HG03097 (cell line): ENCODE results near the gene C1orf21.
"Not testable (repeated sequence)": the region's sequence is repeated elsewhere in the genome, so short reads cannot be mapped to it uniquely, and the experiment has no call there.

Experiments
- ATAC-seq: cut with Tn5 transposase; IDR thresholded peaks from one replicate; pipeline ENCODE4 v1.9.1; 2021; ENCODE audit not compliant: unreplicated experiment, low FRiP score

The C1orf21 gene, protein sequence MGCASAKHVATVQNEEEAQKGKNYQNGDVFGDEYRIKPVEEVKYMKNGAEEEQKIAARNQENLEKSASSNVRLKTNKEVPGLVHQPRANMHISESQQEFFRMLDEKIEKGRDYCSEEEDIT

DNA sequence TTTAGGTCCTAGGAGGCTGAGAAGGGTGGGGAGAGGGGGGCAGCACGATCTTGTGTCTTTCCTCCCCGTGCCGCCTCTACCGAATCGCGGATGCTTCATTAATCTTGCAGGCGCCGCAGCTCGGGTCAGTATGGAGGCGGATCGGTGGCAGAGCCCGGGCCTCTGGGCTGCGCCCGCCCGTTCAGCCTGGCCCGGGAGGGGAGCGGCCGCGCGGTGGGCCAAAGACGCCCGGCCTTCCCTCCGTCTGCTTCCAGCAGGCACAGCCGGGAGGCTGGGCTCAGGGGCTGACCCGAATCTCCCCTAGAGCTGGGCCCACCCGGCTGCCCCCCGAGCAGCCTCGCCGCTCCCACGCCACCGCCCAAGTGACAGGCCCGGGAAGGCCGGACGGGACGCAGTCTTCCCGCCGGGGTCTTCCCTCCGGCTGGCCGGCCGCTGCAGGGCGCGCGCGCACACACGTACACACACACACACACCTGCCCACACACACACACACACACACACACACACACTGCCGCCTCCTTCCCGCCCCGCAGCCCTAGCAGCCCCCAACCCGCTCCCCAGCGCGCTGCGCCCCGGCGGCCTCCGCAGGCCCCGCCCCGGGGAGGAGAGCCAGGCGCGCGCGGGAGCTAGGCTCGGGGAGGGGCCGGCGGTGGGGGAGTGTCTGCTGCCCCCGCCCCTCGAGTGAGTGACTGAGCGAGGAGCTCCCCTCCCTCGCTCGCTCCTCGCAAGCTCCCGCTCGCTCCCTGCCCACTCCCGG is at the start of gene C1orf21:
Gene C1orf21 (plus strand): TSS at position 718 of the 757 bp plus-strand sequence. CDS start 90,481 bp downstream, outside the sequence.
- peak; percentile 69 for ATAC-seq

DNA sequence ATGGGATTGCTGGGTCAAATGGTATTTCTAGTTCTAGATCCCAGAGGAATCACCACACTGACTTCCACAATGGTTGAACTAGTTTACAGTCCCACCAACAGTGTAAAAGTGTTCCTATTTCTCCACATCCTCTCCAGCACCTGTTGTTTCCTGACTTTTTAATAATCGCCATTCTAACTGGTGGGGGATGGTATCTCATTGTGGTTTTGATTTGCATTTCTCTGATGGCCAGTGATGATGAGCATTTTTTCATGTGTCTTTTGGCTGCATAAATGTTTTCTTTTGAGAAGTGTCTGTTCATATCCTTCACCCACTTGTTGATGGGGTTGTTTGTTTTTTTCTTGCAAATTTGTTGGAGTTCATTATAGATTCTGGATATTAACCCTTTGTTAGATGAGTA is 49.0 kb upstream of the C1orf21 start:
- not testable (repeated sequence) for ATAC-seq

DNA sequence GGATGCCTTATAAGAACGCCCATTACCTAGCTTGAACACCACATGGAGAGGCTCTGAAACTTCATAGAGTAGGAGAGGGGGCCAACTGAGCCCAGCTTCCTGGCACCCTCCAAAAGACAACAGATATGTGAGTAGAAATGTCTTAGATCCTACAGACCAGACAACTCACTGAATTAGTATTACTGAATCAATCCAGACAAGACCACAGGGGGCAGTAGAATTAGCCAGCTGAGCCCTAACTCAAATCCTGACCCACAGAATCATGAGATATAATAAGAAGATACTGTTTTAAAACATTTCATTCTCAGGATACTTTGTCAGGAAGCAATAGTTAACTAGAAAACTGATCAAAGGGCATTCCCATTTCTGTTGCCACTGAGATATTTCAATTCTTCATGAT is 45.8 kb upstream of the C1orf21 start:
- no peak for ATAC-seq

DNA sequence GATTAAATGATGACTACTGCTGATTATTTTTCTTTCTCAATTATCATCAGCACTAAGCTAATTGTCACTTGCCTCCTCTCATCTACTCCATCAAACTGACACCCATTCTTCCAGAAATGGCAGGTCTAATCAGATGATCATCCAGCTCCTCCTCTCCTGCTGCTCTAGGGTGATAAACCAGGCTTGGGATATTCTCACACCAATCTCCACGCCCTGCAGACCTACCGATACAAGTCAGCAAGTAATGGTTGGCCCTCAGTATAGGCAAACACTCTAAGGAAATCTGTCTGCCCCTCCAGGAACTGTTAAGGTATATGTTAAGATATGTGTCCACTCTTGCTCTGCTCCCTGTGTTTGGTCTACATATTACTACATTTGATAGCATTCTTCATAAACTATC is 36.3 kb upstream of the C1orf21 start:
- no peak for ATAC-seq

DNA sequence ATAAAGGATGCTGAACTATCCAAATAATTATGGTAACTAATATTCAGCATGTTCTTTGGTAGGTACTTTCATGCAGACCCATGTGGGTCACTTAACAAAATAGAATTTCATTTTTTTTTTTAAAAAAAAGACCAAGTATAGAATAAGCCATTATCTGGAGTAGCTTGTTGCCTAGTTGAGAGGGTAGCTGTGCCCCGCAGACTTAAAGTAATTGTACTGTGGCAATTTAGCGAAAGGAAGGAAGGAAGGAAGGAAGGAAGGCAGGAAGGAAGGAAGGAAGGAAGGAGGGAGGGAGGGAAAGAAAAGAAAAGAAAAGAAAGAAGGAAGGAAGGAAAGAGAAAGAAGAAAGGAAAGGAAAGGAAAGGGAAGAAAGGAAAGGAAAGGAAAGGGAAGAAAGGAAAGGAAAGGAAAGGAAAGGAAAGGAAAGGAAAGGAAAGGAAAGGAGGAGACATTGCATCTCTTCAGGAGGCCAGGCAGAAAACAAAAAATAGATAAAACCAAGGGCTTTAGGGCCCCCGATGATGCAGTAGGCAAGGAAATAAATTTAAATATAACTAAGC is 35.3 kb upstream of the C1orf21 start:
- ATAC-seq, result no peak

DNA sequence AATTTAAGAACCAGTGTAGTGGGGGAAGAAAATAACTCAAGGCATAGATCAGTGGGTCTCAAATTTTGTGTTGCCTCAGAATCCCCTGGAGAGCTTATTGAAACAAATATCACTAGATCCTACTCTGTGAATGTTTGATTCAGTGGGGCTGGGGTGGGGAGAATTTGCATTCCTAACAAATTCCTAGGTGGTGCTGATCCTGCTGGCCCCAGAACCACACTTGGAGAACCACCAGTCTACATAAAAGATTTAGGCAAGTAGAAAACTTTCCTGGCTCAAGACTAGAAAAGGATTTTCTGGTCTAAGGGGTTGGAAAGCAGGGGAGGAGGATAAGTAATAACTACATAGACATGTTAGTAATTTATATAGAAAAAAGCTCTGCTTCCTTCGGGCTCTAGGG is 34.1 kb upstream of the C1orf21 start:
- ATAC-seq, result no peak

DNA sequence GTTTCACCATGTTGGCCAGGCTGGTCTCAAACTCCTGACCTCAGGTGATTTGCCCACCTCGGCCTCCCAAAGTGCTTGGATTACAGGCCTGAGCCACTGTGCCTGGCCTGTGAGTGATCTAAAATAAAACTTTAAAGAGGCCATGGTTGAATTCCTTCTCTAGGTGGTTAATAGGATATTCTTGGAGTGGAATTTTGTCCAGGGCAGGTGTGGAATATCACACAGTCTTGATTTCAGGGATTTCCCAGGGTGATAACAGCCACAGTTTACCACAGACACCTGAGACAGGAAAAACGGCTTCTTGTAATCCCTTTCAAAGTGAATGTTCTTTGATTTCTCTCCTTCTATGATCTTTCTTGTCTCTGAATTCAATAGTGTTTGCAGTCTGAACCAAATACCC is 32.1 kb upstream of the C1orf21 start:
- no peak for ATAC-seq

DNA sequence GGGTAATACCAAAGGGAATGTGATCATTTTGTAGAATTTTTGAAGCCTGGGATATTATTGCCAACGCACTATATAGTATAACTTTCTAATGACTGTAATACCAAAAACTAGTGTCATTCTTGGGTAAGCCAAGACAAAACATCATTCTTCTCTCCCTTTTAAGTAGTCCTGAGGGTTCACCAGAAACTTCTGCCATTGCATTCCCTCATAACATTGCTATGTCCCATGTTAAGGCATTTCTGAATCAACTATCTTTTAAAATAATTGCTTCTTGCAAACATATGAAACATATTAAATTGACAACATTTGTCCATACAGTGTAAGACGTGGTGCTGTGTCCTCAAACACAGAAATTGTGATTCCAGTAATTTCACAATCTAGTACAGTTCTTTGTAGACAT is 29.9 kb upstream of the C1orf21 start:
- ATAC-seq, result no peak

DNA sequence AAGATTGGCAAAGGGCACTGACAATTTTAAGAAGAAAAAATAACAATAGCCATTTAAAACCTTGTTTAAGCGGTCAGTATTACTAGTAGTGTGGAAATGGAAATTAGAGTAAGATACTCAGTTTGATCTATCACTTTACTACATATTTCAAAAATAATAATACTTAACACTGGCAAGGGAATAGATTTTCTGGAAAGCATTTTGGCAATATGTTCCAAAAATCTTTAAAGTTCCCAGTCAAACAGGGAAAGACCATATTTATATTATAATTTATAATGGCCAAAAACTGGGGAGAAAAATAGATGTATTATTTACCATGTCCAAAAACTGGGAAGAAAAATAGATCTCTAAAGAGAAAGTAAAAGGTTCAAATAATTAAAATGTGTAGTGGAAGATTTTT is 28.6 kb upstream of the C1orf21 start:
- ATAC-seq, result no peak

DNA sequence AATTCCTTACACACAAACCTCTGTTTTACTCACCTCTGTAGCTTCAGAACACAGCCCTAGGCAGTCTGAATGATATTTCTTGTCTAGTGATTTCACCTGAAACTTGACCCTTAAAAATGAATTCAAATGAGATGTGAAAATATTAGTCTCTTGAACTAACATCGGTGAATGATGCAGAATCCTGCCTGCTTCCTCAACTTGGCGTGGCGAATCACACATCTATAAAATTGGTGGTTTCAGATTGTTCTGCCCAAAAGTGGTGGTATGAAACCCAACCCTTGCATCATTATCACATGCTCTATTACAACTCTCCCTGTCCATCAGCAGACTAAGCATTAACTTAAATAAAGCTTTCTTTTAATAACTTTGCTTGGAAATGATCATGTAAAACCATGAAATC is 26.9 kb upstream of the C1orf21 start:
- no peak for ATAC-seq

DNA sequence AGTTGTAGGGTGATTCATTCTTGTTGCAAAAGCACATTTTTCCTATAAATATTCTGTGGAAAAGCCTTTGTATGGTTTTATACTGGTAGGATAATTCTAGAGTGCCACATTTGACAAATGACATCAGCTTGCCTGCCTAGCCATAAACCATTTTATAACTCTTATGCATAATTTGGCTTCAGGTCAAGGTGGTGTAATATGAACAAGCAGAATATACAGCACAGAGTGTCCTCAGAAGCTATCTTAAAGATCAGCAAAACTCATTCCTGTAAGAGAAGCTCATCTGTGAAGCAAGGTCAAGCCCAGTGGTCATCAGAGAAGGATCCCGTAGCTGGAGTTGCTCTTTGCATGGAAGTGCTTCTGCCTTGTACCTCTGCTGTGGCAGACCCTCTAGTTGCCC is 24.0 kb upstream of the C1orf21 start:
- no peak for ATAC-seq

DNA sequence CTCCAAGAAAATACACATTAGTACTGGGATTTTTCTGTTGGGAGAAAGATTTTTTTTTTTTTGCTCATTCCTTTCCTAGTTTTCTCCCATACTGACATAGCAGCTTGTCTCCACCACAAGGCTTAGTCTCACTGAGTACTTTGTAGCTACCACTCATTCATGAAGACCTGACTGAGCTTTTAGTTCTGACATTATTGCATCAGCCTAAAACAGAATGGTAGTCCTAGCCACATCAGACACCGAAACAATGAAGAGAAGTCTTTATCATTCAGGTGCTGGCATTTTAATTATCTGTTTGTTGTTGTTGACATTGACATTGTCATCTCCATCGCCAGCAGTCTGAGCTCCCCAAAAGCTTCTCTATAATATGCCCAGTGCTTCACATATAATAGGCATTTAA is 21.1 kb upstream of the C1orf21 start:
- no peak for ATAC-seq

DNA sequence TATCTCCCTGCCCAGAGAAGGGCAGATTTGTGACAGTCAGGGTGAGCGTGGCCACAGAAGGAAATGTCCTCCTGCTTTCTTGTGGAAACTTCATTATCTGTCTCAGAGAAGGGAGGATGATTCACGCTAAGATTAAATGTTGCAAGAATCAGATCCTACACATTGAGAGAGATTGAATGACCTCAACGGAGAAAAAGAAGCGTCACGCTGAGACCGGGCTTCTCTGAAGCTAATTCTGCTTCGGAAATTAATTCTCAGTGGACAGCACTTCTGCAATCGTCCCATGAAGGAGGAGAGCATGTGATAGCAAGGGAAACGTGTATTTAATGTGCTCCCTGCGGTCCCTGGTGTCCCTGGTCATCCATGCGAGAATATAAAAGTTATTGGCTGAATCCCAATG is 19.8 kb upstream of the C1orf21 start:
- ATAC-seq, result no peak

DNA sequence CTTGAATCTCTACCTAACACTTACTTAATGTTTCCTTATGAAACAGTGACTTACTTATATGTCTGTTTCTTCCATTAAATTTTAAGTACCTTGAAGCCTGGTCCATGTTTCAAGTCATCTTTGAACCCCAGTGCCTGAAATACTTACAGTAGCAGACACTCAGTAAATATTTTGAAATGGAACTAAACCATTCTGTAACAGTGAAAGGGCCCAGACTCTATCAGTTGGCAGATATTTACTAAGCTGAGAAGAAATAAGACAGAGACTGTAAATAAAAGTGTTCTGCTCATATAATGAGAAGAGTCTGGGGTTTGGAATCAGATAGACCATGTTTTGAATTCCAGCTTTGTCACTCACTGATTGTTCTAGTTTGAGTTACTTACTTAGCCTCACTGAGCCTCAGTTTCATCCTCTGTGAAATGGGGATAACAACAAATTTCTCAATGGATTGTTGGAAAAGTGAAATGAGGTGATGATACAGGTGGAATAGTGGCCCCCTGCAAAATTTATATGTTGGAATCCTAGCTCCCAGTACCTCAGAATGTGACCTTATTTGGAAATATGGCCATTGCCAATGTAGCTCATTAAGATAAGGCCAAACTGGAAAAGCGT is 19.3 kb upstream of the C1orf21 start:
- no peak for ATAC-seq

DNA sequence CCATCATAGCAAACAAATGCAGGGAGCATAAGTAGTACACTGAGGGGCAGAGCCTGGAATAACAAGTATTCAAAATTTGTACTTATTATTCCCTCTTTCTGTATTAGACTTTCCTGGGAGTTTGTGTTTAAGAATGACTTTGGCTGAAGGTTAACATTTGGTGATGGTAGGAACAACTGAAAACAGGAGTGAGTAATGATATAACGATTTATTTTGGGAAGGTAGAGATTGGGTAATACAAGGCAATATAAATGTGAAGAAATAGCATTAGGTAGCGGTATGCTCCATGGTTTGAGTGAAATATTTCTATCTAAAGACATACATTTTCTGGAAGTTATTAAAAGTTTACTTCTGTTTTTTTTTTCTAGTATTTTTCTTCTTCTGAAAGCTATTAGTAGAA is 18.5 kb upstream of the C1orf21 start:
- no peak for ATAC-seq

DNA sequence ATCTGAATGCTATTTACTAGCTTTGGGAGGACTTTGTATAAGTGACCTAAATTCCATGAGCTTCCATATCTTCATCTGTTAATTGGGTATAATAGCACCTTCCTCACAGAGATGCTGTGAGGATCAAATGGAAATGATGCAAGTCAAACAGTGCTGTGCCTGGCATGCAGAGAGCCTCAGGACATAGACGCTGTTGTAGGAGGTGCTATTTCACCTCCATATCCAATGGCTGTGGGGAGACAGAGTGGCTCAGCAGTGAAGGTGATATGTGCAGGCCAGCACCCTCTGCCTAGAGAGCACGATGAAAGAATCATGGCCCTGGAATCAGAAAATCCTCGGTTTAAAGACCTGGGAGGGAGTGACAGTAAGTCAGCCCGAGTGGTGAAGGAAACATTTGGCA is 16.0 kb upstream of the C1orf21 start:
- ATAC-seq, result no peak

DNA sequence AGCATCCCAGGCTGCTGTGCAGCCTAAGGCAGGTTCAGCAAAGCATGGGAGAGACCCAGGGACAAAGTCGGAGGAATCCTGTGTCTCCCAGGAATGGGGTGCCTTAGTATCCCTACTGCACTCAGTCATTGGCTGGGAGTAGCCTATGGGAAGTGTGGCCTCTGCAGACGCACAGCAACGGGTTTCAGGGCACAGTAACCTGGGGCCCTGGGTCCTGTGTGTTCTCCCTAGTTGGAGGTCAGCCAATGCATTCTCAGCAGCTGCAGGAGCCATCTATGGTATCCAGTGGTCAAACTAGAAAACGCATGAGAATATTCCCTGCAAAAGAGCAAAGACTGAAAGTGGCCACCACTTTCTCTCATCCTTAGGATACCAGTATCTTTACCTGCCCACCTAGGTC is 13.7 kb upstream of the C1orf21 start:
- no peak for ATAC-seq

DNA sequence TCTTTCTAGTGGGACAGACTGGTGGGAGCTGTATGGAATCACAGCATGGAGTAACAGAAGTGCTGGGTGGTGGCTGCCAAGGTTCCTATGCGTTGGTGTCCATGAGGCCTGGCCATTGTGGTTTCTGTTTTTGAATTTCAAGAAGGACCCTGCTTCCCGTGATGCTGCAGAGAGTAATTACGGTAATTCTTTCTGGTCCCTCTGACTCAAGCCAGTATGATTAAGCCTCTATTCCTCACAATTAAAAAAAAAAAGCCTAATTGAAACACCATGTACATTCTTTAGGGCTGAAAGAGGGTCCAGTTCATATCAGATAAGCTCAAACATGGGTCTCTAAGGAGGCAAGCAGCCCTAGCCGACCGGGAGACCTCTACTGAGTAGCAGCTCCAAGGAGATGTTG is 10.5 kb upstream of the C1orf21 start:
- ATAC-seq, result no peak

DNA sequence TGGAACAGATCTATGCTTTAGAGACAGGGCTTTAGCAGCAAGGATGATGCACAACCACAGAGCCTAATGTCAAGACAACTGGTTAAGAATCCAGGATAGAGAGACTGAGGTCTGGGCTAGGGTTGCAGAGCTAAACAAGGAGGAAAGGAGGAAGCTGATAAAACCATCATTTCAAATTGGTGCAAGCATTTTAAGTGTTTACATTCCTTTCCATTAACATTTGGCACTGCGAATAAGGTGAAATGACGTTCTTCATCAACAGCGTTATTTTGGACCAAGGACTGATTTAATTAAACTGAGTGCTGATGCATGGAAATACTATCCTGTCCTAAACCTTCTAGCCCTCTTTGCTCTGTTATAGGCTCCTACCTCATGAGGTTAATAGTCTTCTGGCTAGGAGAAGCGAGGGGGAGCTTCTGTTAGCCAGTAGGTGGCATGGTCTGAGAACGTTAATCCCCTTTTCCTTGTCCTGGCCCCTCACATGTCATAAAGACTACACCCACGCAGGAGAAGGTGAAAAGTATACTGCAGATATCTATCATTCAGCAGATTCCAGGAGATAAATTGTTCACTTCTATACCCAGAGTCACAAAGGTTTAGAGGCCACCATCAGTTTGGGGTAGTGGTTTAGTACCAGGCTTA is 7.6 kb upstream of the C1orf21 start:
- ATAC-seq, result no peak

DNA sequence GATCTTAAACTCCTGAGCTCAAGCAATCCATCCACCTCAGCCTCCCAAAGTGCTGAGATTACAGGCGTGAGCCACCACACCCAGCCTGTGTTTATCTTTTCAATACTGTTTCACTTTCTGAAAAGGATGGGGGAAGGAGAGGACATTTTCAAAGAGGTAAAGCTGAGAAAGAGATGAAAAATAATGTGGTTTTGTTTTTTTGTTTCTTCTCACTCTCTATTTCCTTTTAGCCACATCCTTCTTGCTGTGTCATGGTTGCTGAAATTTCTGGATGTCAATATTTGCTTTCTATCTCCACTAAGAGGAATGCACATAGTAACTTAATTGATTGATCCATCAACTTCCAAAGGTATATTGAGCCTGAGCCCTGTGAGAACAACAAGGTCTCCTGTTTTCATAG is 6.4 kb upstream of the C1orf21 start:
- ATAC-seq, result no peak

DNA sequence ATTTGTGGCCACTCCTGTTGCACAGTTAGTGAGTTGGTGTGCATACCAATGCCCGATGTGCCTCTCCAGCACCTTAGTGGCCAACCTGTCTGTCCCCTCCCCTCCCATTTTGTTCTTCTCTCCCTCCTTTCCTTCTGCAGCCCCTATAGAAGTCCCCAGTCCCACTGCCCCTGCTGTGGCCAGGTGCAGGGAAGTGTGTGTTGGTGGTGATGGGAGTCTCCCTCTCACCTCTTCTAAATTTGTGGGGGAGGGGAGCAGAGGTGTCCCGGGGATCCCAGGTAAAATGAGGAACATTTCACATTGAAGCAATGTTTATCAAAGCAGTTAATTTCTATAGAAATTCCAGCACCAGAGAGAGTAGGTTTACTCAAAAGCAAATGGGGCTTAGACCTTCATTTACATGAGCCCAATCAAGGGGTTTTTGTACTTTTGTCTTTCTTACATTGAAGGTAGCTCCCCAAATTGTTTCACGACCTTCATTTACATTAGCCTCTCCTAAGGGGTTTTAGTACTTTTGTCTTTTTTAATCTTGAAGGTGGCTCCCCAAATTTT is 3.0 kb upstream of the C1orf21 start:
- ATAC-seq, result no peak
